ENCODE data around the gene MIB2.

DNA sequence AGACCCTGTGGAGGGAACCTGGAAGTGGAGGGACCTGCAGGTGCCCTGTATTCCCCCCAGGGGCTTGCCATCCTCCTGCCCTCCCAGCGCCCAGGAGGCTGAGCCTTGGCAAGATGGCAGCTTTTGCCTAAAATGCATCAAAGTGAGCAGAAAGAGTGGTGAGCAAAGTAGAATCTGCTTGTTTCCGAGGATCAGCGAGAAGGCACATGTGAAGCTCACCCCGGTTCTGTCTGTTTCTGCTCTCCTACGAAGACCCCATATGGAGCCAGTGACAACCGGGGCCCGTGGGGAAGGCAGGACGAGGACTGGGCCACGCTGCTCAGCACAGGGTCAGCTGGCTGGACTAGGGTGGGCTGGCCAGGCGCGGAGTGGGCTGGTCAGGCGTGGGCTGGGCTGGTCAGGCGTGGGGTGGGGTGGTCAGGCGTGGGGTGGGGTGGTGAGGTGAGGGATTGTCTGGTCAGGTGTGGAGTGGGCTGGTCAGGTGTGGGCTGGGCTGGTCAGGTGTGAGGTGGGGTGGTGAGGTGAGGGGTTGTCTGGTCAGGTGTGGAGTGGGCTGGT is 10.2 kb upstream of the MIB2 start:
- TF ChIP-seq, protein P1, sequence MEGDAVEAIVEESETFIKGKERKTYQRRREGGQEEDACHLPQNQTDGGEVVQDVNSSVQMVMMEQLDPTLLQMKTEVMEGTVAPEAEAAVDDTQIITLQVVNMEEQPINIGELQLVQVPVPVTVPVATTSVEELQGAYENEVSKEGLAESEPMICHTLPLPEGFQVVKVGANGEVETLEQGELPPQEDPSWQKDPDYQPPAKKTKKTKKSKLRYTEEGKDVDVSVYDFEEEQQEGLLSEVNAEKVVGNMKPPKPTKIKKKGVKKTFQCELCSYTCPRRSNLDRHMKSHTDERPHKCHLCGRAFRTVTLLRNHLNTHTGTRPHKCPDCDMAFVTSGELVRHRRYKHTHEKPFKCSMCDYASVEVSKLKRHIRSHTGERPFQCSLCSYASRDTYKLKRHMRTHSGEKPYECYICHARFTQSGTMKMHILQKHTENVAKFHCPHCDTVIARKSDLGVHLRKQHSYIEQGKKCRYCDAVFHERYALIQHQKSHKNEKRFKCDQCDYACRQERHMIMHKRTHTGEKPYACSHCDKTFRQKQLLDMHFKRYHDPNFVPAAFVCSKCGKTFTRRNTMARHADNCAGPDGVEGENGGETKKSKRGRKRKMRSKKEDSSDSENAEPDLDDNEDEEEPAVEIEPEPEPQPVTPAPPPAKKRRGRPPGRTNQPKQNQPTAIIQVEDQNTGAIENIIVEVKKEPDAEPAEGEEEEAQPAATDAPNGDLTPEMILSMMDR (IDR thresholded peaks at IDR 0.05): no peak
- TF ChIP-seq EZH2 (IDR thresholded peaks at IDR 0.05; ENCODE audit: borderline replicate concordance, insufficient read depth, low read depth, low read length, poor library complexity, severe bottlenecking): no peak

All from B cell (primary cell).